Activated CD4-positive, alpha-beta memory T cell treated with anti-CD3 and anti-CD28 coated beads, Interleukin-2, amount 10 ng/mL, durations not matched to agents 7 days and 5 days (primary cell): Measurements from ENCODE around the gene WDR3. TPM values are rescaled to one million over a fixed set of nuclear protein-coding genes. Genes with fewer than 3 reads are reported as not detected.

Experiments
- CTCF ChIA-PET: fragments of 350-600 bp; sonication (Branson Sonifier 250); formaldehyde crosslinking; loops from one replicate; lab custom pipeline; 2021; ENCODE audit warnings: antibody characterized with exemption, inconsistent platforms; lab: Charles Lee
- POLR2A ChIA-PET: fragments of 350-600 bp; sonication (Branson Sonifier 250); formaldehyde crosslinking; loops from one replicate; lab custom pipeline; 2021; ENCODE audit warnings: antibody characterized with exemption; lab: Charles Lee
- DNase-seq: peaks from one replicate; pipeline ENCODE4 v3.0.0-alpha.2; 2020
- H3K27ac Mint-ChIP-seq: one replicate; pipeline ENCODE4 v1.8.0; 2021; ENCODE audit warnings: mild to moderate bottlenecking, mixed read lengths
- H3K27me3 Mint-ChIP-seq: one replicate; pipeline ENCODE4 v1.8.0; 2021; ENCODE audit warnings: mixed read lengths
- H3K36me3 Mint-ChIP-seq: one replicate; pipeline ENCODE4 v1.8.0; 2021; ENCODE audit warnings: low read depth, mixed read lengths
- H3K4me1 Mint-ChIP-seq: one replicate; pipeline ENCODE4 v1.8.0; 2021; ENCODE audit warnings: mixed read lengths
- H3K4me3 Mint-ChIP-seq: one replicate; pipeline ENCODE4 v1.8.0; 2021; ENCODE audit warnings: mild to moderate bottlenecking, mixed read lengths
- H3K9me3 Mint-ChIP-seq: one replicate; pipeline ENCODE4 v1.8.0; 2021; ENCODE audit warnings: mixed read lengths
- total RNA-seq, 2 experiments: library from RNA; stranded (reverse); gene quantifications; one replicate each; pipeline ENCODE4 v1.2.3, GENCODE V29; 2021

Gene WDR3
- total RNA-seq, 2 experiments from 2014 or later: 19.6 to 20.2 TPM

- Mint-ChIP-seq H3K36me3 (peaks cover 2% of the 10 kb centered on the region), H3K27ac (no peak overlapping the region), H3K27me3 (no peaks in the 10 kb centered on the region), H3K9me3 (no peaks in the 10 kb centered on the region), H3K4me3 (no peak overlapping the region), H3K4me1 (no peaks in the 10 kb centered on the region)
- POLR2A ChIA-PET: no interaction called here
- CTCF ChIA-PET: no interaction called here
- no peak for DNase-seq
Measured at GRCh38 chr1:117964290-117965038, 34.9 kb downstream of the WDR3 start.

- POLR2A ChIA-PET: no interaction called here
- Mint-ChIP-seq H3K27me3 (no peaks in the 10 kb centered on the region), H3K4me1 (no peaks in the 10 kb centered on the region), H3K27ac (no peak overlapping the region), H3K9me3 (no peaks in the 10 kb centered on the region), H3K36me3 (no peaks in the 10 kb centered on the region), H3K4me3 (no peak overlapping the region)
- no peak for DNase-seq
- CTCF ChIA-PET: no interaction called here
Measured at GRCh38 chr1:117967477-117967876, 37.9 kb downstream of the WDR3 start.

GRCh38 chr1:117967881-117968280, 38.3 kb downstream of the WDR3 start:
- no peak for DNase-seq
- no peaks in the 10 kb centered on the region for H3K9me3 Mint-ChIP-seq
- no peak overlapping the region for H3K4me3 Mint-ChIP-seq
- H3K4me1 Mint-ChIP-seq: no peaks in the 10 kb centered on the region
- POLR2A ChIA-PET: no interaction called here
- H3K36me3 Mint-ChIP-seq: no peaks in the 10 kb centered on the region
- no peaks in the 10 kb centered on the region for H3K27me3 Mint-ChIP-seq
- H3K27ac Mint-ChIP-seq: no peak overlapping the region
- CTCF ChIA-PET: no interaction called here

- Mint-ChIP-seq H3K9me3 (no peaks in the 10 kb centered on the region), H3K36me3 (no peaks in the 10 kb centered on the region), H3K4me1 (no peaks in the 10 kb centered on the region), H3K27me3 (peaks cover 5% of the 10 kb centered on the region), H3K27ac (no peak overlapping the region), H3K4me3 (no peak overlapping the region)
- ChIA-PET POLR2A (no interaction called here), CTCF (no interaction called here)
- DNase-seq: no peak
Measured at GRCh38 chr1:117970252-117970651, 40.7 kb downstream of the WDR3 start.

- Mint-ChIP-seq H3K4me3 (no peak overlapping the region), H3K9me3 (no peaks in the 10 kb centered on the region), H3K27ac (no peak overlapping the region), H3K36me3 (no peaks in the 10 kb centered on the region), H3K27me3 (peaks cover 7% of the 10 kb centered on the region), H3K4me1 (no peaks in the 10 kb centered on the region)
- ChIA-PET POLR2A (no interaction called here), CTCF (interaction anchor here (0.6 kb wide), 1 partner anchor 78 kb away, joined by 3 read pairs; no protein-coding TSS in a partner anchor)
- no peak for DNase-seq
Measured at GRCh38 chr1:117971777-117972176, 42.2 kb downstream of the WDR3 start.

GRCh38 chr1:117976381-117976780, 46.8 kb downstream of the WDR3 start:
- no peaks in the 10 kb centered on the region for H3K9me3 Mint-ChIP-seq
- no peak overlapping the region for H3K27ac Mint-ChIP-seq
- CTCF ChIA-PET: no interaction called here
- no peaks in the 10 kb centered on the region for H3K4me1 Mint-ChIP-seq
- no peak overlapping the region for H3K4me3 Mint-ChIP-seq
- no peak for DNase-seq
- H3K36me3 Mint-ChIP-seq: no peaks in the 10 kb centered on the region
- peaks cover 7% of the 10 kb centered on the region for H3K27me3 Mint-ChIP-seq
- POLR2A ChIA-PET: no interaction called here

- CTCF ChIA-PET: no interaction called here
- no peaks in the 10 kb centered on the region for H3K9me3 Mint-ChIP-seq
- POLR2A ChIA-PET: no interaction called here
- no peak for DNase-seq
- no peak overlapping the region for H3K27ac Mint-ChIP-seq
- no peak overlapping the region for H3K4me3 Mint-ChIP-seq
- no peaks in the 10 kb centered on the region for H3K36me3 Mint-ChIP-seq
- no peaks in the 10 kb centered on the region for H3K4me1 Mint-ChIP-seq
- peaks cover 10% of the 10 kb centered on the region for H3K27me3 Mint-ChIP-seq
Measured at GRCh38 chr1:117981455-117982192, 52.1 kb downstream of the WDR3 start.

GRCh38 chr1:117985239-117985638, 55.7 kb downstream of the WDR3 start:
- POLR2A ChIA-PET: no interaction called here

GRCh38 chr1:117985973-117986372, 56.4 kb downstream of the WDR3 start:
- H3K4me3 Mint-ChIP-seq: no peak overlapping the region
- ChIA-PET POLR2A (no interaction called here), CTCF (no interaction called here)
- no peaks in the 10 kb centered on the region for H3K4me1 Mint-ChIP-seq
- H3K9me3 Mint-ChIP-seq: no peaks in the 10 kb centered on the region
- peaks cover 18% of the 10 kb centered on the region for H3K27me3 Mint-ChIP-seq
- DNase-seq: no peak
- H3K27ac Mint-ChIP-seq: no peak overlapping the region
- no peaks in the 10 kb centered on the region for H3K36me3 Mint-ChIP-seq

More at GRCh38 chr1:117985239-117985638, 55.7 kb downstream of the WDR3 start:
- no peak overlapping the region for H3K27ac Mint-ChIP-seq
- no peaks in the 10 kb centered on the region for H3K9me3 Mint-ChIP-seq
- H3K4me1 Mint-ChIP-seq: no peaks in the 10 kb centered on the region
- H3K27me3 Mint-ChIP-seq: peaks cover 16% of the 10 kb centered on the region
- H3K36me3 Mint-ChIP-seq: no peaks in the 10 kb centered on the region
- CTCF ChIA-PET: no interaction called here
- DNase-seq: no peak
- H3K4me3 Mint-ChIP-seq: no peak overlapping the region

- H3K27ac Mint-ChIP-seq: no peak overlapping the region
- H3K27me3 Mint-ChIP-seq: peaks cover 10% of the 10 kb centered on the region
- no peaks in the 10 kb centered on the region for H3K9me3 Mint-ChIP-seq
- H3K36me3 Mint-ChIP-seq: no peaks in the 10 kb centered on the region
- no peak overlapping the region for H3K4me3 Mint-ChIP-seq
- CTCF ChIA-PET: no interaction called here
- H3K4me1 Mint-ChIP-seq: no peaks in the 10 kb centered on the region
- DNase-seq: no peak
- POLR2A ChIA-PET: no interaction called here
Measured at GRCh38 chr1:118004312-118004711, 74.8 kb downstream of the WDR3 start.

- Mint-ChIP-seq H3K27ac (no peak overlapping the region), H3K27me3 (peaks cover 5% of the 10 kb centered on the region), H3K4me1 (no peaks in the 10 kb centered on the region), H3K36me3 (no peaks in the 10 kb centered on the region), H3K9me3 (no peaks in the 10 kb centered on the region), H3K4me3 (no peak overlapping the region)
- ChIA-PET POLR2A (no interaction called here), CTCF (no interaction called here)
- no peak for DNase-seq
Measured at GRCh38 chr1:118007391-118007790, 77.9 kb downstream of the WDR3 start.

- POLR2A ChIA-PET: no interaction called here
- H3K4me1 Mint-ChIP-seq: no peaks in the 10 kb centered on the region
- no peaks in the 10 kb centered on the region for H3K36me3 Mint-ChIP-seq
- no peak for DNase-seq
- peaks cover 5% of the 10 kb centered on the region for H3K27me3 Mint-ChIP-seq
- no peak overlapping the region for H3K4me3 Mint-ChIP-seq
- no peaks in the 10 kb centered on the region for H3K9me3 Mint-ChIP-seq
- CTCF ChIA-PET: no interaction called here
- no peak overlapping the region for H3K27ac Mint-ChIP-seq
Measured at GRCh38 chr1:118008011-118008410, 78.5 kb downstream of the WDR3 start.

GRCh38 chr1:118012515-118013124, 83.1 kb downstream of the WDR3 start:
- CTCF ChIA-PET: no interaction called here
- DNase-seq: no peak
- H3K27ac Mint-ChIP-seq: no peak overlapping the region
- H3K27me3 Mint-ChIP-seq: peaks cover 9% of the 10 kb centered on the region
- POLR2A ChIA-PET: no interaction called here
- H3K4me3 Mint-ChIP-seq: no peak overlapping the region
- no peaks in the 10 kb centered on the region for H3K4me1 Mint-ChIP-seq
- H3K9me3 Mint-ChIP-seq: no peaks in the 10 kb centered on the region
- H3K36me3 Mint-ChIP-seq: no peaks in the 10 kb centered on the region
